HCT116 (cell line): ENCODE data around the gene ZC3H15. TPM values are rescaled to one million over a fixed set of nuclear protein-coding genes. Genes with fewer than 3 reads are reported as not detected.
"Not testable (repeated sequence)": the region's sequence is repeated elsewhere in the genome, so short reads cannot be mapped to it uniquely, and the experiment has no call there.

Source experiments
- ATAC-seq: fragments of 200-7000 bp; cut with Tn5 transposase; 2 replicates; pipeline ENCODE4 v1.9.1; 2020; ENCODE audit warnings: mild to moderate bottlenecking, moderate library complexity
- BruUV-seq: library from RNA; stranded (reverse); fragments of 400-500 nt; replicated peaks from 2 replicates; lab custom pipeline; 2021; lab: Mats Ljungman, UMichigan
- CTCF ChIA-PET: fragments of 300-600 bp; sonication (Branson Sonifier 250); formaldehyde crosslinking; loops from one replicate; lab custom pipeline; 2021; ENCODE audit warnings: antibody characterized with exemption; lab: Charles Lee
- POLR2A ChIA-PET: fragments of 300-600, 350-600 bp; sonication (Branson Sonifier 250); formaldehyde crosslinking; loops from one replicate; lab custom pipeline; 2021; ENCODE audit warnings: antibody characterized with exemption; lab: Charles Lee
- RAD21 ChIA-PET, 2 experiments: fragments of 300-600 bp; sonication (Branson Sonifier 250); formaldehyde crosslinking; loops; one replicate each; lab custom pipeline; 2023; ENCODE audit warnings: low total read pairs in 2 of 2; ENCODE audit not compliant: uncharacterized antibody in 2 of 2, unreplicated experiment in 2 of 2, low non-redundant PET in 1 of 2; lab: Charles Lee
- DNase-seq: peaks from one replicate; pipeline ENCODE4 v3.0.0-alpha.2; 2010; ENCODE audit warnings: low read depth, low spot score
- H2AFZ ChIP-seq: fragments of 200-600 bp; shearing (Covaris generic), sonication (generic); 2 replicates; pipeline ENCODE4 v1.6.1; 2017; ENCODE audit warnings: low read depth, mixed run types, mixed read lengths, antibody characterized with exemption, low read length; ENCODE audit not compliant: poor library complexity, severe bottlenecking
- H3K27ac ChIP-seq: 2 replicates; pipeline ENCODE4 v1.5.1; 2012; ENCODE audit warnings: low read depth, low read length
- H3K27me3 ChIP-seq: fragments of 200-600 bp; sonication (generic); 2 replicates; pipeline ENCODE4 v1.6.1; 2016; ENCODE audit warnings: mixed run types, low read length, mixed read lengths; ENCODE audit not compliant: insufficient read depth
- H3K36me3 ChIP-seq, 2 experiments: fragments of 200-500 bp in 1 of 2; fragments of 200-600 bp in 1 of 2; sonication (Bioruptor generic) in 1 of 2; sonication (generic) in 1 of 2; 2 replicates each; pipeline versions ENCODE4 v1.5.1 to v1.6.1; 2014 to 2016; ENCODE audit warnings: low read length in 2 of 2, inconsistent platforms in 1 of 2, mixed read lengths in 1 of 2, mixed run types in 1 of 2; ENCODE audit not compliant: insufficient read depth in 2 of 2, control insufficient read depth in 1 of 2
- H3K4me1 ChIP-seq, 2 experiments: fragments of 200-600 bp in 1 of 2; sonication (generic) in 1 of 2; 2 replicates each; pipeline versions ENCODE4 v1.5.1 to v1.6.1; 2012 to 2017; ENCODE audit warnings: low read length in 2 of 2, inconsistent platforms in 1 of 2, mild to moderate bottlenecking in 1 of 2, mixed read lengths in 1 of 2, mixed run types in 1 of 2, moderate library complexity in 1 of 2; ENCODE audit not compliant: insufficient read depth in 2 of 2, control insufficient read depth in 1 of 2
- H3K4me2 ChIP-seq: fragments of 200-600 bp; sonication (generic); 2 replicates; pipeline ENCODE4 v1.6.1; 2017; ENCODE audit warnings: mixed run types, low read length, mixed read lengths
- H3K4me3 ChIP-seq, 2 experiments: fragments of 200-600 bp in 1 of 2; sonication (generic) in 1 of 2; replicated peaks in 1 of 2; 2 replicates each; pipeline ENCODE4 v1.5.1; 2011 to 2016; ENCODE audit warnings: low read length in 2 of 2, control low read depth in 1 of 2, low read depth in 1 of 2, mild to moderate bottlenecking in 1 of 2, mixed read lengths in 1 of 2, mixed run types in 1 of 2
- H3K79me2 ChIP-seq: fragments of 200-600 bp; sonication (generic); 2 replicates; pipeline ENCODE4 v1.6.1; 2017; ENCODE audit warnings: mild to moderate bottlenecking, mixed run types, low read length, moderate library complexity, mixed read lengths; ENCODE audit not compliant: insufficient read depth
- H3K9ac ChIP-seq: fragments of 200-600 bp; sonication (generic); 2 replicates; pipeline ENCODE4 v1.6.1; 2016; ENCODE audit warnings: low read length, mixed read lengths
- H3K9me2 ChIP-seq: fragments of 200-600 bp; sonication (generic), shearing (Covaris generic); 2 replicates; pipeline ENCODE4 v1.6.1; 2017; ENCODE audit warnings: mixed run types, mild to moderate bottlenecking, moderate library complexity; ENCODE audit not compliant: insufficient read depth
- H3K9me3 ChIP-seq, 2 experiments: fragments of 200-500 bp in 1 of 2; fragments of 200-600 bp in 1 of 2; sonication (Bioruptor generic) in 1 of 2; sonication (generic) in 1 of 2; 2 replicates each; pipeline ENCODE4 v1.6.1; 2014 to 2017; ENCODE audit warnings: low read length in 2 of 2, mixed read lengths in 2 of 2, inconsistent platforms in 1 of 2, low read depth in 1 of 2, mild to moderate bottlenecking in 1 of 2, mixed run types in 1 of 2, moderate library complexity in 1 of 2; ENCODE audit not compliant: control insufficient read depth in 1 of 2, insufficient read depth in 1 of 2
- H4K20me1 ChIP-seq: fragments of 200-600 bp; sonication (generic), shearing (Covaris generic); 2 replicates; pipeline ENCODE4 v1.6.1; 2017; ENCODE audit warnings: mixed run types, mild to moderate bottlenecking, moderate library complexity; ENCODE audit not compliant: insufficient read depth
- ELF1 ChIP-seq: IDR thresholded peaks from 2 replicates; pipeline ENCODE4 v1.6.1; 2012; ENCODE audit warnings: low read depth, borderline replicate concordance
- EZH2 ChIP-seq: fragments of 200-600 bp; sonication (generic); IDR thresholded peaks from 2 replicates; pipeline ENCODE4 v1.6.1; 2017; ENCODE audit warnings: antibody characterized with exemption, mixed run types
- EZH2phosphoT487 ChIP-seq: fragments of 200-600 bp; IDR thresholded peaks from 2 replicates; pipeline ENCODE4 v1.6.1; 2018; ENCODE audit warnings: antibody characterized with exemption, borderline replicate concordance
- POLR2A ChIP-seq: IDR thresholded peaks from 2 replicates; pipeline ENCODE4 v1.7.0; 2011; ENCODE audit warnings: borderline replicate concordance; ENCODE audit not compliant: insufficient read depth, insufficient read length; ENCODE audit errors: extremely low read depth
- REST ChIP-seq: IDR thresholded peaks from 2 replicates; pipeline ENCODE4 v1.6.1; 2012; ENCODE audit warnings: low read depth
- SRF ChIP-seq: IDR thresholded peaks from 2 replicates; pipeline ENCODE4 v1.6.1; 2012; ENCODE audit warnings: low read depth
- ZFX ChIP-seq: fragments of 450-650 bp; IDR thresholded peaks from 2 replicates; pipeline ENCODE4 v1.6.1; 2017
- ZNF274 ChIP-seq: fragments of 200-500 bp; sonication (Bioruptor generic); IDR thresholded peaks from 2 replicates; pipeline ENCODE4 v1.6.1; 2014; ENCODE audit warnings: mild to moderate bottlenecking, low read depth, low read length, inconsistent platforms
- intact Hi-C: fragments of 100-400 bp; cut with micrococcal nuclease; formaldehyde crosslinking; loops from 2 replicates; pipeline ENCODE4 v1.10.0; 2022
- total RNA-seq: library from RNA; stranded (reverse); gene quantifications from one replicate; pipeline ENCODE4 v1.2.1, GENCODE V29; 2021; ENCODE audit not compliant: unreplicated experiment
- TF ChIP-seq, protein P1 (sequence below): IDR thresholded peaks from 2 replicates; pipeline ENCODE4 v1.6.1; 2011; ENCODE audit warnings: mild to moderate bottlenecking, low read length, moderate library complexity; ENCODE audit not compliant: insufficient replicate concordance; ENCODE audit errors: extremely low read depth

Gene ZC3H15
- total RNA-seq, 1 experiment from 2014 or later, result 75.2 TPM

DNA sequence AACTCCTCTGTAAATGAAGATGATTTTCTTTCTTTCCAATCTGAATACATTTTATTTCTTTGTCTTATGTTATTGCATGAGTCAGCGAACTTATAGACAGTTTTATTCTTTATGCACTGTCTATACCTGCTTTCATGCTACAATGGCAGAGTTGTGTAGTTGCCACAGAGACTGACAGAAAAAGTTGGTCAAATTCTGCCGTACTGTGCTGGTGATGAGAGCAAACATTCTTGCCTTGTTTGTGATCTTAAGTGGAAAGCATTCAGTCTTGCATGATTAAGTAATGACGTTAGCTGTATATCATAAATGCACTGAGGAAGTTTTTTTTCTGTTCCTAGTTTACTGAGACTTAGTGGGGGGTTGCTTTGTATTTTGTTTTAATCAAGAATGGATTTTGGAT is 32.9 kb downstream of the ZC3H15 start:
- H3K9me3 ChIP-seq, result no peaks in the 10 kb centered on the region
- H3K4me1 ChIP-seq, result no peaks in the 10 kb centered on the region
- no peak for TF ChIP-seq POLR2A
- no peak for TF ChIP-seq ZFX
- no peak for TF ChIP-seq ELF1
- no peak for TF ChIP-seq ZNF274
- TF ChIP-seq SRF, result no peak
- no peak for TF ChIP-seq EZH2
- TF ChIP-seq REST, result no peak
- TF ChIP-seq, protein P1, sequence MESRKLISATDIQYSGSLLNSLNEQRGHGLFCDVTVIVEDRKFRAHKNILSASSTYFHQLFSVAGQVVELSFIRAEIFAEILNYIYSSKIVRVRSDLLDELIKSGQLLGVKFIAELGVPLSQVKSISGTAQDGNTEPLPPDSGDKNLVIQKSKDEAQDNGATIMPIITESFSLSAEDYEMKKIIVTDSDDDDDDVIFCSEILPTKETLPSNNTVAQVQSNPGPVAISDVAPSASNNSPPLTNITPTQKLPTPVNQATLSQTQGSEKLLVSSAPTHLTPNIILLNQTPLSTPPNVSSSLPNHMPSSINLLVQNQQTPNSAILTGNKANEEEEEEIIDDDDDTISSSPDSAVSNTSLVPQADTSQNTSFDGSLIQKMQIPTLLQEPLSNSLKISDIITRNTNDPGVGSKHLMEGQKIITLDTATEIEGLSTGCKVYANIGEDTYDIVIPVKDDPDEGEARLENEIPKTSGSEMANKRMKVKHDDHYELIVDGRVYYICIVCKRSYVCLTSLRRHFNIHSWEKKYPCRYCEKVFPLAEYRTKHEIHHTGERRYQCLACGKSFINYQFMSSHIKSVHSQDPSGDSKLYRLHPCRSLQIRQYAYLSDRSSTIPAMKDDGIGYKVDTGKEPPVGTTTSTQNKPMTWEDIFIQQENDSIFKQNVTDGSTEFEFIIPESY, result no peak
- TF ChIP-seq EZH2phosphoT487, result no peak
- H3K9ac ChIP-seq, result no peak overlapping the region
- ATAC-seq (no peak), DNase-seq (no peak)
- H4K20me1 ChIP-seq, result no peaks in the 10 kb centered on the region
- H3K27me3 ChIP-seq, result no peaks in the 10 kb centered on the region
- H3K27ac ChIP-seq, result no peak overlapping the region
- H2AFZ ChIP-seq, result no peak overlapping the region
- H3K4me2 ChIP-seq, result no peak overlapping the region
- H3K79me2 ChIP-seq, result no peaks in the 10 kb centered on the region
- H3K9me2 ChIP-seq, result no peaks in the 10 kb centered on the region
- no peaks in the 10 kb centered on the region for H3K36me3 ChIP-seq
- no peak overlapping the region for H3K4me3 ChIP-seq
- BruUV-seq, result no TSS peak
- CTCF ChIA-PET, result no interaction called here
- RAD21 ChIA-PET, result no interaction called here
- POLR2A ChIA-PET, result no interaction called here
- intact Hi-C loops, result no loop called here

- POLR2A ChIA-PET, H3K9ac ChIP-seq, RAD21 ChIA-PET, DNase-seq, H3K36me3 ChIP-seq, H3K27ac ChIP-seq, H3K4me1 ChIP-seq, H3K9me2 ChIP-seq, H3K4me2 ChIP-seq, H3K4me3 ChIP-seq, BruUV-seq, H3K9me3 ChIP-seq, H4K20me1 ChIP-seq, intact Hi-C loops, H2AFZ ChIP-seq, H3K27me3 ChIP-seq, ATAC-seq, CTCF ChIA-PET, H3K79me2 ChIP-seq: not testable (repeated sequence)
These were observed 35.6 kb downstream of the ZC3H15 start for GRCh38 chr2:186521570-186522153.
